T-helper 2 cell treated with Interferon-gamma antibody and Interleukin-4, amounts not matched to agents 100 ng/mL and 5 ng/mL, for 36 hours (primary cell): Measurements from ENCODE around the gene BNIP5. TPM values are rescaled to one million over a fixed set of nuclear protein-coding genes. Genes with fewer than 3 reads are reported as not detected.
"Not testable (repeated sequence)": the region's sequence is repeated elsewhere in the genome, so short reads cannot be mapped to it uniquely, and the experiment has no call there.

Experiments used
- intact Hi-C: fragments of 100-400 bp; cut with micrococcal nuclease; formaldehyde crosslinking; loops from one replicate; pipeline ENCODE4 v1.15.1; 2023
- total RNA-seq: library from RNA; stranded (reverse); gene quantifications from 2 replicates; pipeline ENCODE4 v1.2.3, GENCODE V29; 2022

The BNIP5 gene
- total RNA-seq, 1 donor from 2014 or later, result not detected

DNA sequence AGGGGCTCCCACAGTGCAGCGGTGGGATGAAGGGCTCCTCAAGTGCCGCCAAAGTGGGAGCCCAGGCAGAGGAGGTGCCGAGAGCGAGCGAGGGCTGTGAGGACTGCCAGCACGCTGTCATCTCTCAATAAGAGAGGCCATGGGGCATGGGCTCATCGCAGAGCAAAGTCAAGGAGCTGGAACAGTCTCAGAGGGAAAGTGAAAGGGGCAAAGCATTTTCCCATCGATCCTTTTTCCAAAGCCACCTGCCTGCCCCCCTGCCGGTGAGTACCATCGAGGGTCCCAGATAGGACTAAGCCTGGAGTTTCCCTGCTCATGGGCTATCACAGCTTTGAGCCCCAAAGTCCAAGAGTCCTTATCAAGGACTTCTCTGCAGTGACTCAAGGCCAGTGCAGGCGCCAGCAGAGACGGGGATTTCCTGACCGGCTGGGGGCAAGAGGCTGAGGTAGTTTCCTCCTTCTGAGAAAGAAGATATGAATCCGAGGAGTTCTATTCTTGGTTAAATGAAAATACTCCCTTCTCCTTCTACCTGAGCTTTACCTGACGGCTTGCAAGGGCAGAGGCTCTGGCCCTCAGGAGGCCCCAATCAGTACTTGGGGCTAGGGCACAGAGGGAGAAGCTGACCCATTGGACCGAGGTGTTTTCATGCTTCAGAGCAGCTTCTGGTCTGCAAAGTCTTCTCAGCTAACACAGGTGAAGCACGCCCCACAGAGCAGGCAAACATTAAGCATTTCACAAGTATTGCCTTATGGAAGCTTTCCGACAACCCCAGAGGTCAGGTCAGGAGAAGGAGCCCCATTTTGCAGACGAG lies 28.2 kb upstream of the BNIP5 start:
- intact Hi-C loops, result no loop called here

DNA sequence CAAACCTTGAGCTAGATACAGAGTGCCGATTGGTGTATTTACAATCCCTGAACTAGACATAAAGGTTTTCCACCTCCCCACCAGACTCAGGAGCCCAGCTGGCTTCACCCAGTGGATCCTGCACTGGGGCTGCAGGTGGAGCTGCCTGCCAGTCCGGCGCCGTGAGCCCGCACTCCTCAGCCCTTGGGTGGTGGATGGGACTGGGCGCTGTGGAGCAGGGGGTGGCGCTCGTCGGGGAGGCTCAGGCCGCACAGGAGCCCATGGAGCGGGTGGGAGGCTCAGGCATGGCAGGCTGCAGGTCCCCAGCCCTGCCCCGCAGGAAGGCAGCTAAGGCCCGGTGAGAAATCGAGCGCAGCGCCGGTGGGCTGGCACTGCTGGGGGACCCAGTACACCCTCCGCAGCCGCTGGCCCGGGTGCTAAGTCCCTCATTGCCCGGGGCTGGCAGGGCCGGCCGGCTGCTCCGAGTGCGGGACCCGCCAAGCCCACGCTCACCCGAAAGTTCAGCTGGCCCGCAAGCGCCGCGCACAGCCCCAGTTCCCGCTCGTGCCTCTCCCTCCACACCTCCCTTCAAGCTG lies 27.5 kb upstream of the BNIP5 start:
- intact Hi-C loops, result not testable (repeated sequence)

DNA sequence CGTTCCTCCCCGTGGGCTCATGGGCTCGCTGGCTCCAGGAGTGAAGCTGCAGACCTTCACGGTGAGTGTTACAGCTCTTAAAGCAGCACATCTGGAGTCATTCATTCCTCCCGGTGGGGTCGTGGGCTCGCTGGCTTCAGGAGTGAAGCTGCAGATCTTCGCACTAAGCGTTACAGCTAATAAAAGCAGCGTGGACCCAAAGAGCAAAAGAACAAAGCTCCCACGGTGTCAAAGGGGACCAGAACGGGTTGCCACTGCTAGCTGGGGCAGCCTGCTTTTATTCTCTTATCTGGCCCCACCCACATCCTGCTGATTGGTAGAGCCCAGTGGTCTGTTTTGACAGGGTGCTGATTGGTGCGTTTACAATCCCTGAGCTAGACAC lies 26.7 kb upstream of the BNIP5 start:
- intact Hi-C loops, result not testable (repeated sequence)

DNA sequence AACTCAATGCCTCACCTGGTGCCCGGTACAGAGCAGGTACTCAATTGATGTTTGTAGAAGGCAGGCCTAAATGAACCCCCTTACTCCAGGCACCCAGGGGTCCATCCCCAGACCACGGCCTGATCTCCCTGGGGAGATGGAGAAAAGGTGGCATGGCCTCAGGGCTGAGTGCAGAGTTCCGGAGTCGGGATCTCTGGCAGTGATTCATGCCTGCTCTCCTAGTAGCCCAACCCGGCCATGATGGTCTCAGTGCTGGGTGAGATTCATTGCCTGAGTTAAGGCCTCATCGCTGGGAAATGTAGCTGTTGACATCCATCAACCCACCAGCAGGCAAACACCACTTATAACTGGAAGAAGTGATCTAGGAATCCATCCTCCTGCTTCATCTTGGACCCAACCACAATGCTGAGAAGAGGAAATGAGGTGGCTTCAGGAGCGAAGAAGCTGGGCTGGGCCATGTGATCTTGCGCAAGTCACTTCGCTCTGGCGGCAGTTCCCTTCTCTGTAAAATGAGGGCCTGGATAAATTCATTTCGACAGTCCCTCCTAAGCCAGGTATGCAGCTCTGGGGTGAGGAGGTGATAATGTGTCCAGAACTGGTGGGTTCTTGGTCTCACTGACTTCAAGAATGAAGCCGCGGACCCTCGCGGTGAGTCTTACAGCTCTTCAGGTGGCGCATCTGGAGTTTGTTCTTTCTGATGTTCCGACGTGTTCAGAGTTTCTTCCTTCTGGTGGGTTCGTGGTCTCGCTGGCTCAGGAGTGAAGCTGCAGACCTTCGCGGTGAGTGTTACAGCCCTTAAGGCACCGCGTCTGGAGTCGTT lies 26.1 kb upstream of the BNIP5 start:
- intact Hi-C loops, result no loop called here

DNA sequence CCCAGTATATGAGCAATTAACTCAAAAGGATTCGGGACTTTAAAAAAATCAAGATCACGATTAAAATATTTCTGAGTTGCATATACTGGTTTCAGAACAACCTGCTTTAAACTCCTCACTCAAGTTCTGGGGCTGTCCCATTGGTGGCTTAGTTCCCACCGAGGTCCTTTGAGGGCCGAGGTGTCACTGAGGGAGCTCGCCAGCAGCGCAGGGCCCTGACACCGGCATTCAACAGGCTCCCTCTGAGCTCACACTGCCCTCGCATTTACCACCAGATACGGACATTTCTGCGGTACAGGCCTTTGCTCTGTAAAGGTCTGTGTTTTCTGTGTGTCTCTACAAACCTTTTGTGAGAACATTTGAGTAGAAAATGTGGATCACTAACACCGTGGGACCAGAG lies 24.4 kb upstream of the BNIP5 start:
- intact Hi-C loops, result loop anchor here (2.0 kb wide), 1 partner anchor 20 kb away; no protein-coding TSS in a partner anchor

DNA sequence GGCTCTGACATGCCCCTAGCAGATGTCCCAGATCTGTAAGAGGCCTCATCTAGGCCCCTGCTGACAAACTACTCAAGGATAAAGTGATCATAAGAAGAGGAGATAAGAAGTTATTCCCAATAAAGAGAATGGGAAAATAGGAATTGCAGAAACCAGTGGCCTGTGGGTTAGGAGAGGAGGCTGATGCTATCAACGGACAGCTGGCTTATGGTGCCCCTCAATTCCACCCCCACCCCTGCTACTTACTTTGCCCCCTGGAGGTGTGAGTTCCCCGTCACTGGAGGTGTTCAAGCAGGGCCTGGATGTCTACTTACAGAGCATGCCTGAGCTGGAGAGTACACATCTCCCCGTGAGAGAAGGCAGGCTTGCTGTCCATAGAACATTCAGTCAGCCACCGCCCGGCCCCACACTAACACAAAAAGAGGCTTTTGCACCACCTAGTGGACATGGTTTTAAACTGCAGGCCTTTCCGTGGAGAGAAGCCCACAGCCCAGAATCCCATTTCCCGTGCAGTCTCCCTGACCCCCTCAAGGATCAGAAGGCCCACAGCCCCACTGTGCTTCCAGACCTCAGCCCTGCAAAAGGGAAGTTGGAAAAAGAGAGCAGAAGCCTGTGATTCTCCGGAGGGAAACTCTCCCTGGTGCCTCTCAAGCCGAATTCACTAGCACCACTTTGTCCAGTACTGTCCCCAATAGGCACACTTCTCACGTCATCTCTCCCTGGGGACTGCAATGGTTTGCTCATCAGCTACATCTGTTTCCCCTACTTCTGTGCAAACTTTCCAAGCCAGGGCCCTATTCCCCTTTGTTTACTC lies 23.8 kb upstream of the BNIP5 start:
- intact Hi-C loops, result loop anchor here (1.0 to 2.0 kb wide), 3 partner anchors 20 to 333 kb away; partner anchors contain the start of gene MAPK14

DNA sequence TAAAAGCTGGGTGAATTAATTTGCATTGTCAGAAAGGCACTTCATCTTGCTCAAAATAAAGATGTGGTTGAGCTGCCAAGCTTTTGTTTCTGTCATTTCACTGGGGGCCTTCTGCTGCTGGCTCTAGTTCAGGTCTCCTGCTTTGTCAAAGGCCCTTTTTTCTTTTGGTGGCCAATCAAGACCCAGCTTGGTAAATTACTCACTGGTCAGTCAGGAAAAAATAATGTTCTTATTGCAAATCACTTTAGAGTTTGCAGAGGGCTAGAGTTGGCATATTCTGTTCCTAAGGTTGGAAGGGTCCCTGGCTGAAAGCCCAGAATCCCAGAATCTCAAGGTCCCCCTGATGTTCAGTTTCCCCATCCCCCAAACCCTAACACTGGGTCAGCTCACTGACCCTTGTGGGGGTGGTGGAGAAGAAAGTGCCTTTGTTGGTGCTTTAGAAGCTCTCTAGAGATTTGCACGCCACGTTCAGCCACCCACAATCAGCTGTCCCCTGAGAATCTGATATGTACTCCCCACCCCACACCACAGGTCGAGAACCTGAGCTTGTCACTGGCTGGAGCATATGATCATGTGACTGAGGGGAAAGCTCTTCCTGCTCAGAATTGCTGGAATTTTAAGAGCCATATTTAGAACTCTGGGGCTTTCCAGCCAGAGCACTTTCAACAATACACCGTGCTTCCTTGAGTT lies 21.7 kb upstream of the BNIP5 start:
- intact Hi-C loops, result loop anchor here (5.0 kb wide), 1 partner anchor 236 kb away; no protein-coding TSS in a partner anchor

DNA sequence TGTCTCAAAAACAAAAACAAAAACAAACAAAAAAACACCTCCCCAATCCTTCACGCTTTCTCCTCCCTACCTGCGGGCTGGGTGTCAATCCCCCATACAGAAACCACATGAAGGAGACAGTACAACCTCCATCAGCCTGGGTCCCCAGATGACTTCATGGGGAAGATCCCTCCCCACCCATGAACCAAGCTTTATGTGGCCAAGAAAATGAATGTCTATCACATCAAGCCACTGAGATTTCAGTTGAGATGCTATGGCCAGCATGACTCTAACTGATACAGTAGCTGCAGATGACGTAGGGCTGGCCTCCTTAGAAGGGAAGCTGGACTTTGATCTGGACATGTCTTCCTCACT lies 21.2 kb upstream of the BNIP5 start:
- intact Hi-C loops, result loop anchor here (5.0 kb wide), 1 partner anchor 236 kb away; no protein-coding TSS in a partner anchor

DNA sequence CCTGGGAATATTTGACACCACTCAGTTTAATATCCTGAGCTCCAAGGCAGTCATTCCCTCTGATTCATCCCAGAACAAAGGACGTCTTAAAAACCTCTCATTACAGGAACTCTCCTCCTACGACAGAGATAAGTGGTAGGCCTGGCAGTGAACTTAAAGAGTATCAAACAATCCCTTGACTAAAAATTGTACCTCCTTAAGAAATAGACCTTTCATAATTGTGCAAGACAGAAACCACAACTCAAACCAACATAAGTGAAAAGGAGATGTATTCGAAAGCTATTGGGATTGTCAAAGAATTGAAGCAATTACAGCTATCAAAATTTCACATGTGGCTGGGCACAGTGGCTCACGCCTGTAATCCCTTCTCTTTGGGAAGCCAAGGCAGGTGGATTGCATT lies 19.1 kb upstream of the BNIP5 start:
- intact Hi-C loops, result loop anchor here (5.0 kb wide), 1 partner anchor 234 kb away; no protein-coding TSS in a partner anchor

DNA sequence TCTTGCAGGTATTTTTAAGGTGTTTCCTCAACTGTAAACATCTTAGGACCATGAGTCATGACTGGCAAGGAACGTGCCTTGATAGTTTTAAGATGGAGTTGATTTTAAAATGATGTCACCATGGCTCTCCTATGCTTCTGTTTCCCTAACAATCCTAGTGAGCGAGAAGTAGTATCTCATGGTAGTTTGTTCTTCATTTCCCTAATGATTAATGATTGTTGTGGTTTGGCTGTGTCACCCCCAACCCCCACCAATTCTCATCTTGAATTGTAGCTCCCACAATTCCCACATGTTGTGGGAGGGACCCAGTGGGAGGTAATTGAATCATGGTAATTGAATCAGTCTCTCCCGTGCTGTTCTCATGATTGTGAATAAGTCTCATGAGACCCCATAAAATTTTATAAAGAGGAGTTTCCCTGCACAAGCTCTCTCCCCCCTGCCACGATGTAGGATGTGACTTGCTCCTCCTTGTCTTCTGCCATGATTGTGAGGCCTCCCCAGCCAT lies 16.8 kb upstream of the BNIP5 start:
- intact Hi-C loops, result no loop called here

DNA sequence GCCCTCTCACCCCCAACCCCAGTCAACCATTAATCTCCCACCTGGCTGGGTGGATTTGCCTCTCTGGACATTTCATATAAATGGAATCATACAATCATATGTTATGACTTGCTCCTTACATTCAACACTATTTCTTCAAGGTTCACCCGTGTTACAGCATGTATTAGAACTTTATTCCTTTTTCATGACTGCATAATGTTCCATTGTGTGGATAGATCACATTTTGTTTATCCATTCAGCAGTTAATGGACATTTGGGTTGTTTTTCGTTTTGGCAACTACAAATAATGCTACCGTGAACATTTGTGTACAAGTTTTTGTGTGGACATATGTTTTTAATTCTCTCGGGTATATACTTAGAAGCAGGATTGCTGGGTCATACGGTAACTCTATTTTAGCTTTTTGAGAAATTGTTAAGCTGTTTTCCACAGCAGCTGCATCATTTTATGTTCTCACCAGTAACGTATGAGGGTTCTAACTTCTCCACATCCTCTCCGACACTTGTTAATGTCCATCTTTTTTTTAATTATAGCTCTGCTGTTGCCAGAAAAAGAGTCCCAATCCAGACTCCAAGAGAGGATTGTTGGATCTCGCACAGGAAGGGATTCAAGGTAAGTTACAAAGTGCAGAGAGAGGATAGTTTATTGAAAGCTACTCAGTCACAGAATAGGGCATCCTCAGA lies 15.9 kb upstream of the BNIP5 start:
- intact Hi-C loops, result no loop called here

DNA sequence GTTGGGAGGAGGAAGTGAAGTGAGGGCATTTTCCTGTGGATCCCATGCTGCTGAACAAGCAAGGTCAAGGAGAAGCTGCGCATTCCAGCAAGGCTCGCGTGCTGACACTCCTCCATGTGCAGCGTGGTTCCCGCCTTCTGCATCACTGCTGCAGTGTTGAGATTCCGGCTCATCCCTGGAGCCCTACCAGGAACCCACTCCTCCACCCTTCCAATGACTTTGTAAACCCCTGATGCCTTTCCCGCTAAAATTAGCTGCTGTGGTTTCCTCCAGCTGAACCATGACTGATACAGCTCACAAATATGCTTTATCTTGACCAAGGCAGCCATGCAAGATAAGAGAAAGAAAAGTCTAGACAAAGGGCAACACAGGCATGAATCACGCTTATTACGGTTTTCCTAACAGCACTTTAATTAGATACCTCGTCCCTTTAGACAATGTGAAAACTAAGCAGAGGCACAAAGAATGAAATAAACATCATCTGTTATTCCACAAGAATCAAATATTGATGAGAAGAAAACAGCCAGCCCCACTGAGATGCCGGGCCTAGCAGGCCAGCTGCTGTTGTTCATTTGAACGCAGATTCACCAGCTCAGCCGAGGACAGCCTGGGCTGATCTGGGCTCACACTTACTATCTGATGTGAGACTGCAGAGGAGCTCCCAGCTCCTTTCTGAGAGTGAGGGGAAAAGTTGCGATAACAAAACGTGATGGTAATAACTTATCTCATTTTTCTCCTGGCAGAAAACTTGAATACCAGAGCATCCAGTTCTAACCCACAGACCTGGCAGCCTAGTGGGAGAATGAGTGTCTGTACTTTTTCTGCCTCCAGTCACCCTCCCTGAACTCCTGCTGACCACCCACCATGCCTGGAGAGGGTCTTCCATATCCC lies 14.2 kb upstream of the BNIP5 start:
- intact Hi-C loops, result no loop called here

DNA sequence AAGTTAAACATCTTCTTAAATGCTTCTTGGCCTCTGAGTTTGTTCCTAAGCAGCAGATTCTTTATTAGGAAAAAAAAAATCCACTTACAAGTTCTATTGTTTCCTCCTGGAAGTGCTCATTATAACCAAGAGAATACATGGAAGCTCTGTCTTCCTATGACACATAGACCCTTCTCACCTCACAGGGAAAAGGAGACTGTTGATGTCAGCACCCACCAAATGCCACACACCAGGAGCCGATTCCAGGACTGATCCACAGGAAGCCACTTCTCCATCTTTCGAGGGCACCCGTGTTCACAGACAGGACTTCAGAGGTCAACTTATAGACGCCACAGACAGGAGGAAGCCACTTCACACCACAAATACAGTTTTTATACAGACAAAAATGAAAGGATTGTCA lies 13.4 kb upstream of the BNIP5 start:
- intact Hi-C loops, result no loop called here

DNA sequence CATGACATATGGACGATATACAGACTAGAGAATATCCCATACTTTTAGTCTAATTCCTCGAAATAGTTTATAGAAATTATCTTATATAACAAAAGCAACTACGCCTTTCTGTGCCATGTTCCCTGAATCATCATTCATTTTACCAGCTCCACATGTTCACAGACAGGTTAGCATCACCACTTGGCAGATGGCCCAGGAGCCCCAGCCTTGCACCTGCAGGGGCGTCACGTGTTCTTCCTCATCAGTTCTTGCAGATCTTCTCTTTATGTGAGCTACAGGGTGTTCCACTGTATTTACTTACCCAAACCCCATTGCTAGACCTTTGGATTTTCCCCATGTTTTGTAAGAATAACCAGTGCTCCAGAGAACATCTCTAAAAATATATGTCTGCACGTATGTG lies 12.6 kb upstream of the BNIP5 start:
- intact Hi-C loops, result no loop called here

DNA sequence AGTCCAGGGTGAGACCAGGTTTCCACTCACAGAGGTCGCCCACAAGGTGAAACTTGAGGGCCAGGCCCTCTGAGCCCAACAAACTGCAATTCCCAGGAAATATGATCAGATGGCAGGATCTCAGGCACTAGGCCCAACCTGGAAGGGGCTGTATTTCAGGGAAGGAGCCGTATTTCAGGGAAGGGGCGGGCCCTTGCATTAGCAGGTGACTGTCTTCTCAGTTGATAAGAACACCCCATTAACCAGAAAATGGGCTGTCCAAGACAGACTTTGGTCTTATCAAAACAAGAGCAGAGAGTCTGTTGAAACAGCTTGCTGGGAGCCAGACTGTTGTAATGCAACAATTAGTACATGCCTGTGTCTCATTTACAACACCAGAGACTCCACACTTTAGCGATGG lies 10.9 kb upstream of the BNIP5 start:
- intact Hi-C loops, result no loop called here

DNA sequence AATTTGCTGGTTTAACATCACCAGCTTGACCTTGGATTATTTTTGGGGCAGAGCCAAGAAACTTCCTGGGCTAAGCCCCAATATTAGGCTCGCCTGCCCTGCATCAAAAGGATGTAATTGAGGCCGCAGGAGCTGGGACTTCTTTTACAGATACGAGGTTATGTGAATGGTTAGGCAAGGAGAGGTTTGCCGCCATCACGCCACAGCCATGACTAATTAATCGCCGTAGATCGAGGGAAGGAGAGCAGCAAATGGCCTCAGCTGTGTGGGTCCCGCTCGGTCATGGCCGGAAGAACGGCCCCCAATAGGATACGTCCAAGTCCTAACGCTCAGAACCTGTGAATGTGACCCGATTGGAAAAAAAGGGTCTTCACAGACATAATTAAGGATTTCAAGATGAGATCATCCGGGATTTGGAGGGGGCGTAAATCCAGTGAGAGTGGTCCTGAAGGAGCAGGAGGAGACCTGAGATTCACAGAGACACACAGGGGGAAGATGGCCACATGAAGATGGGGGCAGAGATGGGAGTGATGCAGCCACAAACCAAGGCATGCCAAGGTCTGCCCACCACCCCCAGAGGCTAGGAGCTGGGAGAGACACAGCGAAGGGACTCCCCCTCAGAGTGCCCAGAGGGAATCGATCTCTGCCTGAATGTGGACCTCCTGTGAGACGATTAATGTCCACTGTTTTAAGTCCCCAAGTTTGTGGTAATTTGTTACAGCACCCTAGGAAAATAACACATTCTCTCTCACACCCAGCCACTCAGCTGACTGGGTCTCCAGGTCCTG lies 10.0 kb upstream of the BNIP5 start:
- intact Hi-C loops, result no loop called here

DNA sequence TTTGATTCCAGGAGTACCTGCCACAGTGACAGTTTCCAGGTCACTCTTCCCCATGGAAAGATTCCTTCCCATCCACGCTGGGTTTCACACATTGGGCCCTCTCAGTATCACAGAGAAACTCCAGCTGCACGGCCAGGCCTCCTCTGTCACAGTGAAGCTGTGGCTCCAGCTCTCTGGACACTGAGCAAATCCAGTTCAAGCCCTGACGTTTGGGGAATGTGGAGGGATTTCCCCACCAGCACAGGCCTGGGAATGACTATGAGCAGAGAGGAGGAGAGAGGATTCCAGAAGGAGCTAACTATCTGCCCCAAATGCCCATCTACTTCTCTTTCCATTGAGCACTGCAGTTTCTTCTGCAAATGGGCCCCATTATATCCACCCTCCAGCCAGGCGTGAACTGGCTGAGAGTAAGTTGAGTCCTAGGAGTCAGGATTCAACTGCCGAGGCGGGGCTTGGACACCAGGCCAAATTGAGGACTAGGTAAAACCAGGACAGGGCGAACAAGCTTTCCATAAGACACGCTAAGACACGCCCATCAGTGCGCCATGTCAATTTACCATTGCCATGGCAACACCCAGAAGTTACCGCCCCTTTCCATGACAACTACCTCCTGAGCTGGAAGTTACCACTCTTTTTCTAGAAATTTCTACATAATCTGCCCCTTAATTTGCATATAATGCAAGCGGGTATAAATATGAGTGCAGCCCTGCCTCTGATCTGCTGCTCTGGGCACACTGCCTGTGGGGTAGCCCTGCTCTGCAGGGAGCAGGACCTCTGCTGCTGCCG lies 9.2 kb upstream of the BNIP5 start:
- intact Hi-C loops, result no loop called here
